Panc1 (cell line): Measurements from ENCODE around the gene ABCC1.

Experiments used
- POLR2AphosphoS5 ChIP-seq: IDR thresholded peaks from 2 replicates; pipeline ENCODE4 v1.6.1; 2012; ENCODE audit warnings: mild to moderate bottlenecking, low read depth, low read length, moderate library complexity
- TCF7L2 ChIP-seq: IDR thresholded peaks from 2 replicates; pipeline ENCODE4 v1.6.1; 2011; ENCODE audit warnings: mild to moderate bottlenecking, low read depth, low read length, inconsistent platforms
- TF ChIP-seq, protein P1 (sequence below): fragments of 450-650 bp; IDR thresholded peaks from 2 replicates; pipeline ENCODE4 v1.5.1; 2017; ENCODE audit warnings: mild to moderate bottlenecking
- TF ChIP-seq, protein P2 (sequence below), 2 experiments: IDR thresholded peaks; 2 replicates each; pipeline ENCODE4 v1.6.1; 2011 to 2012; ENCODE audit warnings: low read depth in 2 of 2, control low read depth in 1 of 2, low read length in 1 of 2, mild to moderate bottlenecking in 1 of 2, moderate library complexity in 1 of 2; ENCODE audit not compliant: insufficient read depth in 1 of 2

DNA sequence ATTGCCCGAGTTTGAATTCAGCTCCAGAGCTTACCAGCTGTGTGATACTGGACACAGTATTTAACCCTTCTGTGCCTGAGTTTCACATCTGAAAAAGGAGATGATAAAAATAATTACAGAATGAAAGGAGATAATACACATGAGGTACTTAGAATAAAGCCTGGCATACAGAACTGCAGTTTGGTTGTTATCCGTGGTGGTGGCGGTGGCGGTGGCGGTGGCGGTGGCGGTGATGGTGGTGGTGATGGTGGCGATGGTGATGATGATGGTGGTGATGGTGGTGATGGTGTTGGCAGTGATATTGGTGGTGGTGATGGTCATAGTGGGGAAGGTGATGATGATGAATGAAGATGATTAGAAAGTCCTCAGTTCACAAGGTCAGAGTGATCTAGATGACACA is 57.2 kb downstream of the ABCC1 start:
- TF ChIP-seq, protein P1, sequence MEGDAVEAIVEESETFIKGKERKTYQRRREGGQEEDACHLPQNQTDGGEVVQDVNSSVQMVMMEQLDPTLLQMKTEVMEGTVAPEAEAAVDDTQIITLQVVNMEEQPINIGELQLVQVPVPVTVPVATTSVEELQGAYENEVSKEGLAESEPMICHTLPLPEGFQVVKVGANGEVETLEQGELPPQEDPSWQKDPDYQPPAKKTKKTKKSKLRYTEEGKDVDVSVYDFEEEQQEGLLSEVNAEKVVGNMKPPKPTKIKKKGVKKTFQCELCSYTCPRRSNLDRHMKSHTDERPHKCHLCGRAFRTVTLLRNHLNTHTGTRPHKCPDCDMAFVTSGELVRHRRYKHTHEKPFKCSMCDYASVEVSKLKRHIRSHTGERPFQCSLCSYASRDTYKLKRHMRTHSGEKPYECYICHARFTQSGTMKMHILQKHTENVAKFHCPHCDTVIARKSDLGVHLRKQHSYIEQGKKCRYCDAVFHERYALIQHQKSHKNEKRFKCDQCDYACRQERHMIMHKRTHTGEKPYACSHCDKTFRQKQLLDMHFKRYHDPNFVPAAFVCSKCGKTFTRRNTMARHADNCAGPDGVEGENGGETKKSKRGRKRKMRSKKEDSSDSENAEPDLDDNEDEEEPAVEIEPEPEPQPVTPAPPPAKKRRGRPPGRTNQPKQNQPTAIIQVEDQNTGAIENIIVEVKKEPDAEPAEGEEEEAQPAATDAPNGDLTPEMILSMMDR: no peak
- TF ChIP-seq TCF7L2 (no peak), POLR2AphosphoS5 (no peak)
- TF ChIP-seq, protein P2, sequence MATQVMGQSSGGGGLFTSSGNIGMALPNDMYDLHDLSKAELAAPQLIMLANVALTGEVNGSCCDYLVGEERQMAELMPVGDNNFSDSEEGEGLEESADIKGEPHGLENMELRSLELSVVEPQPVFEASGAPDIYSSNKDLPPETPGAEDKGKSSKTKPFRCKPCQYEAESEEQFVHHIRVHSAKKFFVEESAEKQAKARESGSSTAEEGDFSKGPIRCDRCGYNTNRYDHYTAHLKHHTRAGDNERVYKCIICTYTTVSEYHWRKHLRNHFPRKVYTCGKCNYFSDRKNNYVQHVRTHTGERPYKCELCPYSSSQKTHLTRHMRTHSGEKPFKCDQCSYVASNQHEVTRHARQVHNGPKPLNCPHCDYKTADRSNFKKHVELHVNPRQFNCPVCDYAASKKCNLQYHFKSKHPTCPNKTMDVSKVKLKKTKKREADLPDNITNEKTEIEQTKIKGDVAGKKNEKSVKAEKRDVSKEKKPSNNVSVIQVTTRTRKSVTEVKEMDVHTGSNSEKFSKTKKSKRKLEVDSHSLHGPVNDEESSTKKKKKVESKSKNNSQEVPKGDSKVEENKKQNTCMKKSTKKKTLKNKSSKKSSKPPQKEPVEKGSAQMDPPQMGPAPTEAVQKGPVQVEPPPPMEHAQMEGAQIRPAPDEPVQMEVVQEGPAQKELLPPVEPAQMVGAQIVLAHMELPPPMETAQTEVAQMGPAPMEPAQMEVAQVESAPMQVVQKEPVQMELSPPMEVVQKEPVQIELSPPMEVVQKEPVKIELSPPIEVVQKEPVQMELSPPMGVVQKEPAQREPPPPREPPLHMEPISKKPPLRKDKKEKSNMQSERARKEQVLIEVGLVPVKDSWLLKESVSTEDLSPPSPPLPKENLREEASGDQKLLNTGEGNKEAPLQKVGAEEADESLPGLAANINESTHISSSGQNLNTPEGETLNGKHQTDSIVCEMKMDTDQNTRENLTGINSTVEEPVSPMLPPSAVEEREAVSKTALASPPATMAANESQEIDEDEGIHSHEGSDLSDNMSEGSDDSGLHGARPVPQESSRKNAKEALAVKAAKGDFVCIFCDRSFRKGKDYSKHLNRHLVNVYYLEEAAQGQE (IDR thresholded peaks at IDR 0.05; ENCODE audit: insufficient read depth in 1 of 2, low read depth in 2 of 2, low read length in 1 of 2): no peak
